ENCODE data around the gene VTI1A.

VTI1A gene

DNA sequence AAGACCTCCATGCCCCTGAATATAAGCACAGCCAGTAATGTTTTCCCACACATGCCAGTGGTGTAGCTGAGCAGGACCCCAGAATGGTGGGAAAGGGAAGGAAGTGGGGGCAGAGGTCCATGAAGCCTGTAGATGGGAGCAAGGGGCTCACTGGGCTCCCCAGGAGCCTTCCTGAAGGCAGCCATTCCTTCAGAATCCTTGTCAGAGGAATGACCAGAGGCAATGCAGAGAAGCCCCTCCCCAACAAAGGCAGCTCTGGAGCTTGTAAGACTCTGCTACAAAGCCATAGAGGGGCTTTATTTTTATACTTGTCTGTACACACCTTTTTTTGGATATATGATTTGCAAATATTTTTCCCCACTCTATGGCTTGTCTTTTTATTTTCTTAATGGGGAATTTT lies 338.1 kb downstream of the VTI1A start:
- no peak for DNase-seq (ENCODE audit: low read depth)

DNA sequence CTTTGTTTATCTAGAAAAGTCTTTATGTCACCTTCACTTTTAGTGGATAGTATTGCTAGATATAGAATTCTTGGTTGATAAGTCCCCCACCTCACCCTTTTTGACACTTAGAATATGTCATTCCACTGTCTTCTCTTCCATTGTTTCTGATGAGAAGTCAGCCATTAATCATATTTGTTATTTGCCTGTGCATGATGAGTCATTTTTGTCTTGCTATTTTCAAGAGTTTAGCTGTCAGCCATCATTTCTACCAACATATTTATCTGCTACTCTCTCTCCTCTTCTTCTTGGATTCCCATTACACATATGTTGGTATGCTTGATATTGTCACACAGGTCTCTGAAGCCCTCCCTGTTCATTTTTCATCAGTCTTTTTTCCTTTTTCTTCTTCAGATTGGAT lies 342.2 kb downstream of the VTI1A start:
- DNase-seq (ENCODE audit: low read depth), result no peak

DNA sequence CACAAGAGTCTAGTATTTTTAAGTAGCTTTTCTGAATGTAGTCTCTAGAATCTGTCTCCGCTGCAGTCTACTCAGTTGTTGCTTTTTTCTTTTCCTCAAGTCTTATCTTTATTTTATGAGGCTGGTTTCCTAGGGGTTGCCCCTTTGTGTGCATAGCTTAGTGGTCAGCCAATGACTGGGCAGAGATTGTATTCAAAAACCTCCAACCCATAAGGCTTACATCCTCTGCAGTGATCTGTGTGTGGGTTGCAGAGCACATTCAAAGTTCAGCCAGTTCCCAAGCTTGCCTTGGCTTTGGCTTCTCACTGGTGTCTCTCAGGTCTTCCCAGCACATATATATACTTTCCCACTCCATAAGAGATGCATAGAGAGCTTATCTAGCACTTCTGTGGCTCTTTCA lies 343.0 kb downstream of the VTI1A start:
- DNase-seq (ENCODE audit: low read depth), result no peak

DNA sequence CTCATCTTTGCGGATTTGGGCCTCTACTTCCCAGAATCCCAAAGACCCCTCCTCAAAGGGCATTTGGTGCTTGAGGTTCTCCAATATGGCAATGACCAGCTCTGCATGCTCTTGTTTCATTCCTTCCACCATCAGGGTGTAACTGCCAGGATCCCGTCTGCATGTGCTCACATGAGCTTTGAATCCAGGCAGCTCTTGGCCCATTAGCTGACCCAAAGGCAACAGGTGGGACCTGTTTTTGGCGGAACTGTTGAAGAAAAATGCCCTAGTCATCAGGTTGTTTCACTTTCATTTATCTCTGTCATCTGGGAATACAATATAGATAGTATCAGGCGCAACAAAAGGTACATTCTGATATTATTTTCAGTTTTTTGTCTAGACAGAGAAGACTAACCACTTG lies 343.9 kb downstream of the VTI1A start:
- DNase-seq (ENCODE audit: low read depth), result no peak

DNA sequence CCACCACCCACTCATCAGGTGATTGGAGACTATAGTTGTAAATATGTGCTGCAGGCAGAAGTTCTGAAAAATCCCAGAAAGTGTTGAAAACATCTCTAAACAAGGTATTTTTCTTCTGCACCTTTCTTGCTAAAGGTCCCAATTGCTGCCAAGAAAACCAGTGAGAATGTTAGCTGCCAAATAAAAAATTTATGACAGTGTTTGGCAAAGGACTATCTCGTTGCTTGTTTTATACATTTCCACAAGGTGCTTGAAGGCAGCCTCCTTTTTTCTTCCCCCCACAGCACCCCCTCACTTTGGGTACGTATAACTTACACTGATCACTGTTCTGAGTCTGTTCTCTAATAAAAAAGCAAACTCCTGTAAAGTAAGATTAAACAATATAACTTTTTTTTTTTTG lies 344.4 kb downstream of the VTI1A start:
- DNase-seq (ENCODE audit: low read depth), result no peak

DNA sequence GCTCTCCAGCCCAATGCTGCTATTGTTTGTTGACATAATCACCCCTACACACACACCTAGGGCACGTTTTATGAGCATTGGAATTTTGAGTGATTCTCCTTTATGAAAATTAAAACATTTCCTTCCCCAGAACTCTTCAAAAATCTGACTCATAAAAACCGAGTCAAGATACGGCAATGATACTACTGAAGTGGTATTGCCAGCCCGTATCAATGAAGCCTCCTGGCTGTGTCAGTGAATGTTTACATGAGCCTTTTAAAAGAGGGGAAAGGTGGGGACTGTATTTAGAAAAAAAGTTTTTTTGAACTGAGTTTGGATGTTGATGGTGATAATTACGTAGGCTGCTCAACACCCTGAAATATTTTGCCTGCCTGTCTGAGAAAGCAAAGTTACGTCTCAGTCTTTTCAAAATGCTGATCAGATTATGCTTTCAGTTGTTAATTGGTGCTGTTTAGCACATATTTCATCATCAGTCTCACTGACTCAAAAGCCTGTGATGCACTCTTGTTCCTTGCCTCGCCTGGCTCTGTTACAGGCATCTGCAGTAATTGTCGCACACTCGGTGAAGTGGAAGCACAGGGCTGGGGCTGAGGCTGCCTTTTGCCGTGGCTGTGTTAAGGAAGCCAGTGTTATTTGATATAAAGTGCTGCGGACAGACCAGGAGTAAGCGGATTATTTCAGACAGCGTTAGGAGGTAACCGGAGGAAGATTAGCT lies 345.6 kb downstream of the VTI1A start:
- DNase-seq (ENCODE audit: low read depth), result no peak

DNA sequence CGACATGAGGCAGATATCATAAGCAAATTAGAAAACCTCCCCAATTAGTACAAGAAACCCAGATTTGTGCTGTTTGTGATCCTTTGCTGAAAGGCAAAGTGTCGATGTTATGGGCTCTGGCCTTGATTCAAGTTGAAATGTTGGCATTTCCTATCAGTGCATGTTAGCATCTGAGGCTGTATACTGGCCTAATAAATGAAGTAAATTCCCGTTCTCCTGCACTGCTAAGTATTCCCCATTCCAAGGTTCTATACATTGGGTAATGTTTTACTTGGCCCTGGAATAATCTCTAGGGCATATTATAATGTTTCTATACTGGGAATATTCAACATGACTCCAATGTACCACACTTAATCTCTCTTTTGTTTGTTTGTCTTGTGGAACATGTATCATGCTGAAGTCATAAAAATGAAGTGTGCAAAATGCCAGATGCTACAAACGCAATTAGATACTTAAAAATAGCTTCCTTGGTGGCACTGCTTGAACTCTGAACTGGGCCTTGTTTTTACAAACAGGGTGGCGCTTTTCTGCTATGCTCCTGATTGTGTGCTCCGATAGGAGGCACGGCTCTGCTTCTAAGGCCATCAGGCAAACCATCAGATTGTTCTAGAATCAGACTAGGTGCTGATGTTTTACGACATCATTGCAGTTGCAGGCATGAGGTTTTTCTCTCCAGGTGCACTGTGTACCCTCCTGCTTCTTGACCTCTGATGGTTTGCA lies 346.3 kb downstream of the VTI1A start:
- DNase-seq (ENCODE audit: low read depth), result no peak

DNA sequence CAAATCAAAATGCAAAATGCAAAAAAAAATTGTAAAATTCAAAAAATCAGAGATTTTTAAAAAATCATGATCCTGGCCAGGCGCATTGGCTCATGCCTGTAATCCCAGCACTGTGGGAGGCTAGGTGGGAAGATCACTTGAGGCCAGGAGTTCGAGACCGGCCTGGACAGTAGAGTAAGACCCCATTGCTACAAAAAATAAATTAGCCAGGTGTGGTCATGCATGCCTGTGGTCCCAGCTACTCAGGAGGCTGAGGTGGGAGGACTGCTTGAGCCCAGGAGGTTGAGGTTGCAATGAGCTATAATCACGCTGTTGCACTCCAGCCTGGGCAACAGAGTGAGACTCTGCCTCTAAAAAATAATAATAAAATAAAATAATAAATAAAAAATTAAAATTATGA lies 347.2 kb downstream of the VTI1A start:
- DNase-seq (ENCODE audit: low read depth), result no peak

DNA sequence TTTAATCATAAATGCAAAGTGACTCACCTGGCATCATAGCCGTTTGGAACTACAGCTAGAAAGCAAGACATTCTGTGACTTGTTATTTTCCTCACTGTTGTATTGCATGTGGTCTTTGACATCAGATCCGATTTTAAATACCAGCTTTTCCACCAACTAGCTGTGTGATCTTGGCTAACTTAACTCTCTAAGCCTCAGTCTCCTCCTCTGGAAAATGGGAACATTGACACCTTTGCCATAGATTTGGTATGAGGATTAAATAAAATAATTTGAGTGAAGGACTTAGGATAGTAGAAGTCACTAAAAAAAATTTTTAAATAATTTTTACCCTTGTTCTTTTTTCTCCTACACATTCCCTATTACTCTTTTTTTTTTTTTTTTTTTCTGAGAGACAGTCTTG lies 348.1 kb downstream of the VTI1A start:
- no peak for DNase-seq (ENCODE audit: low read depth)

DNA sequence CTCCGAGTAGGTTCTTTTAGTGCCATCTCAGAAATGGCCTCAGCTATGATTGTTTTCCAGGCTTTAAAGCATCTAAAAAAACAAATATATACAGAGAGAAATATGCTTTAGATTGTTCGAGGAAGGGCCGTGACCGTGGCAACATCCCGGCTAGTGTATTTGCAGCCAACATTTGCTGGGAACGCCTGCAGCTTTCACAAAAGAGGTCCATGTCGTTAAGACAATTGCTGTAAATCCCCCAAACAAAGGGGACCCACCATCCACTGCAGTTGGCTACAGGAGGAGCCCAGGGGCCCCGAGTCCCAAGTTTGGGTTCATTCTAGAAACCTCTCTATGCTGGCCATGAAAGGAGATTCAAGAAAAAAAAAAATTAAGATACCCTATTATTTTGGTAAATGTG lies 350.2 kb downstream of the VTI1A start:
- no peak for DNase-seq (ENCODE audit: low read depth)

DNA sequence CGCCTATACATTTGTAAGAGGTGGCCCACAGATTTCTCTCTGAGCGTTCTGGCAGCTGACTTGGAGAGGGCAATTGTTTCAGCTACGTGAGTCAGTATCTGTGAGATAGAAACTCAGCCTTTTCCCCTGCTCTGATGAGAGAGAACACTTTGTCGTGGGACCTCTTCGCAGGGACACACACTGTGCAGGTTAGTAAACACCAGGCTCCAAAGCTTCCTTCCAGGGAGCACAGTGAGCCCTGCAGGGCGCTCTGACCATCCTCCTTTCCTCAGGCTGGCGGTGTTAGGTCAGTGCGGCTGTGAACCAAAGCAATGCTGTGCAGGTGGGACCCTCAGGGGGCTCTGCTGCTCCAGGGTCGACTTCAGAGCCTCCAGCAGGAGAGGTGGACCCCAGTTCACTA lies 350.8 kb downstream of the VTI1A start:
- DNase-seq (ENCODE audit: low read depth), result no peak

DNA sequence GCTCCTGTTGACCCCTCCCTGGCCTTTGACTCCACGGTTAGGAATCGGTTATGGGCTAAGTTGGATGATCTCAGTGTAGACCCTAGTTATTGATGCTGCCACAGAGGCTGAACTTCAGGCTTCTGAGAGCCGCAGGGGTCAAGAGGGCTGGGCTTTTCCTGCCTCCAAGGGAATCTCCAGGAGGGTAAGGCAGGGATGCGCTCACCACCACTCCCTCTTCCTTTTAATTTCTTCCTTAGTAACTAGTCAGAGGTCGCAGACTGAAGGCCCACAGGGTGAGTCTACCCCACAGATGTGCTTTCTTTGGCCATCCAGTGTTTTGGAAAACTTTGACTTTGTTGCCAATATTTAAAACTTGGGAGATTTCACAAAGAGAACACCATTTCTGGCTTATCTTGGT lies 352.0 kb downstream of the VTI1A start:
- DNase-seq (ENCODE audit: low read depth), result no peak

DNA sequence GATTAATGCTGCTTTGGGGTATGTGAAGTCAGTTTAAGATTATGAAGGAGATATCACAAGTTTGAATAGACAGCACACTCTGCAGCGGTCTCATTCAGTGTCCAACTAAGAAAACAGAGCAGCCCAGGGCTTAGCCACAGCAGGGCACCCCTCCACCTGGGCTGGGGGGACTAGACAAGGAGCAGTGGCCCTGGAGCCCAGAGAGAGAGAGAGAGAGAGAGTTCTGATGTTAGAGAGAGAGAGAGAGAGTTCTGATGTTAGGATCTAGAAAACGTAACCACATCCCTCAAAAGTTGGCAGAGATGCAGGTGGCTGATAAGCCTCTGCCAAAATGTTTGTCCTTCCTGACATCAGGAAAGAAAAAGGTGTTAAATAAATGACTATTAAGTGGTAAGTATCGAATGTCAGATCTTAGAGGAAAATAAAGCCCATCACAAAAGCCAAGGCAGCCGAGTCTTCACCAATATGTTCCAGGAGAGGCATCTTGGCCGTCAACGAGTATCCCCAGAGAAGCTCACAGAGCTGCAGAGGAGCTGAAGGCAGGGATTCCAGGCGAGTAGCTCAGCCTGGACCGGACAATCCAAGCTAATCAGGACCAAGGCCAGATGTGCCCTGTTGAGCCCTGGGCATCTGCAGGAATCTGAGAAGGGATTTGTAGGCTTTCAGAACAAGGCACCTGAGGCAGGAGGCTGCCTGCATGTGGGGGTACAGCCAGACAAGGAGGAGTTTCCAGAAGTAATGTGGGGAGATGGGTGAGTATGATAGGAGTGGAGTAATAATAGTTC lies 352.9 kb downstream of the VTI1A start:
- DNase-seq (ENCODE audit: low read depth), result no peak

DNA sequence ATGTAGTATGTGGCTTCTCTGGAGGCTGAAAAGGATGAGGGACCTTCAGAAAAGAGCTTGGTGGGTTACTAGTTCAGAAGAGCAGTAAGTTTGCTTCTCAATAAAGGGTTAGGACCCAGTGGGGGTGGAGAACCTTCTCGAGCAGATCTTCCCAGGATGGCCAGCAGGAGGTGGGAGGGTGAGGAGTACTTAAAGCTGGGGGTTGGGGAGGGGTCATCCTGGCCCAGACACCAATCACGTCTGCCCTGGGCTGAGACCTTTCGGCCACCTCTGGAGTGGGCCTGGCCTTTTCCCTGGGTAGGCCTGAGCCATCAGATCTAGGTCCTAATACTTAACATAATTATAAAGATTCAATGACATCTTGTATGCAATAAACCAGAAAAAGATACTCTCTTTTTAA lies 354.0 kb downstream of the VTI1A start:
- no peak for DNase-seq (ENCODE audit: low read depth)

DNA sequence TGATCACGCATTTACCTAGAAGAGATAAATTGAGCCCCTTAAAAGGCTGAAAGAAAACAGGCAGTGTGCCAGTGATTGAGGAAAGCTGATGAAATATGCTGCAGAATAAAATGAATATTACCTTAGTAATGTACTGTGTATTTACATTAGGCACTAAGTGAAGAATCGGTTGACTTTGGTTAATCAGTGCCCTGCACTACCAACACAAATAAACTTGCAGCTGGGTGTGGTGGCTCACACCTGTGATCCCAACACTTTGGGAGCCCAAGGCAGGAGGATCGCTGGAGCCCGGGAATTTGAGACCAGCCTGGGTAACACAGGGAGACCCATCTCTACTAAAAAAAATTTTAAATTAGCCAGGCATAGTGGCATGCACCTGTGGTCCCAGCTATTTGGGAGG lies 354.7 kb downstream of the VTI1A start:
- no peak for DNase-seq (ENCODE audit: low read depth)

DNA sequence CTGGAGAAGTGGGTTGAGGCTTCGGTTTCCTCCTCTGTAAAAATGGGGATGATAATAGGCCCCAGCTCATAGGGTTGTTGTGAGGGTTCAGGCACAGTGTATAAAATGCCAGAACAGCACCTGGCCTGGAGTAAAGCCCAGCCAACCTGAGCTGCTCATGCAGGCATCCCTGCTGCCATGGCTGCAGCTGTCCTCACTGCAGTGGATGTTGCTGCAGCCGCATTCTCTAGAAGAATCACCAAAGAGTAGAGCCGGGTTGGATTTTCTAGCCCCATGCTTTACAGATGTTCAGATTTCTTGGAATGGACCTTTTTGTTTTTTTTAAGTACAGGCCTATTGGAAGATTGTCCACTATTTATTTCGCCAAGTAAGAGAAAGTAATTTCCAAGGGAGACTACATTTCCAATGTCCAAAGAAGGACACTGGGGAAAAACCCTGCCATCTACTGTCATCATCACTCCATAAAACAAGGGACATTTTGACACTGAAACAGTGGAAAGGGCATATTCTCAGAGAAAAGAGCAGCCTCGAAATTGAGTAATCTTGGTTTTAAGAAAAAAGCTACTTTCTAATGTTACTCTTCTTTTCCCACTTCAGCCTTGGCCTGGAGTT lies 355.5 kb downstream of the VTI1A start:
- DNase-seq (ENCODE audit: low read depth), result no peak

DNA sequence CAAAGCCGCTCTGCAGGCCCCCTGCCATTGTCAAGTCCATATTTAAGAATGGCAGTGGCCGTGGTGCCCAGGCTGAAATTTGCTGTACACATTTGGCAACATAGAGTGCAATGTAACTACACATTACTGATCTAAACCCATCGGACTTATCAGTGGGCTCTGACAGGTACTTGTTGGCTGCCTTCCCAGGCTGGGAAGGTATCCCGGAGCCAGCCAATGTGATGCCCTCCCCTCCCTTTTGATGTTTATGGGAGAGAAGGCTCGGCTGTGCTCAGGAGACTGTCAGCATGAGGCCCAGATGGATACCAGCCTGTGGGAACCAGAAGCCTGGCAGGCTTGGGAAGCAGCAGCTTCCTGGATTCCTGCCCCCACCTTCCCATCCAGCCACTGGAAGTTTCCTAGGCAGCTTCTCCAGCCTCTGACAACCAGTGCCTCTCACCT lies 357.0 kb downstream of the VTI1A start:
- no peak for DNase-seq (ENCODE audit: low read depth)

DNA sequence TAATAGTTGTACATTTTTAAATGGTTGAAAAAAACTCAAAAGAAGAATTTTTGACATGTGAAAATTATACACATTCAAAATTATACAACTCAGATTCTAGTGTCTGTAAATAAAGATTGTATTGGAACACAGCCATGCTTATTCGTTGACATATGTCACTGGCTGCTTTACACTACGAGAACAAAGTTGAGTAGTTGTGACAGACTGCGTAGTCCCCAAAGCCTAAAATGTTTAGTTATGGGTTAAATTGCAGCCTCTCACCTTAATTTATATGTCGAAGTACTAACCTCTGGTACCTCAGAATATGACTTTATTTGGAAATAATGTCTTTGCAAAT lies 358.2 kb downstream of the VTI1A start:
- no peak for DNase-seq (ENCODE audit: low read depth)

DNA sequence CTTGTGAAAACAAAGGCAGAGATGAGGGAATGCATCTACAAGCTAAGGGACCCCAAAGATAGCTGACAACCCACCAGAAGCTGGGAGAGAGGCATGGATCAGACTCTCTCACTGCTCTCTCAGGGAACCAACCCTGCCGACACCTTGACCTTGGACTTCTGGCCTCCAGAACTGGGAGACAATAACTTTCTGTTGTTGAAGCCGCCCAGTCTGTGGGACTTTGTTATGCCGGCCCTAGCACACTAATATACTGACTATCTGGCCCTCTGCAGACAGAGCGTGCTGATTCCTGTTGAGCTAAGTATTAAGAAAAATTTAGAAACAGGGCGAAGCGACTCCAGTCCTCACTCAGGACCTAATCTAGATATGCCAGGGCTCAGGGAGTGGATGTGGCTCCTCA lies 358.7 kb downstream of the VTI1A start:
- no peak for DNase-seq (ENCODE audit: low read depth)

DNA sequence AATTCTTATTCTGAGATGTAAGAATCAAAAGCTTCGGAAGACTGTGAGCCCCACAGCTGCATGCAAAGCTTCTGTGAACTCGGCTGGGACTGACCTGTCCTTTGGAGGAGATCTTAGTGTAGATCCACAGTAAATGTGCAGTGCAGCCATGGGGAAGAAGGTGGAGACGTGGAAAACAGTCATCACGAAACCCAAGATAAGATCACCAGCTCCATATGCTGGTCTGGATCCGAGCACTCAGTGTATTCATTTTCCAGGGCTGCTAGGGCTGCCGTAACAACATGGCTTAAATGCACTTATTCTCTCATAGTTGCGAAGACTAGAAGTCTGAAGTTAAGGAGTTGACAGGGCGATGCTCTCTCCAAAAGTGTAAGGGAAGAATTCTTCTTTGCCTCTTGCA lies 360.0 kb downstream of the VTI1A start:
- no peak for DNase-seq (ENCODE audit: low read depth)

DNA sequence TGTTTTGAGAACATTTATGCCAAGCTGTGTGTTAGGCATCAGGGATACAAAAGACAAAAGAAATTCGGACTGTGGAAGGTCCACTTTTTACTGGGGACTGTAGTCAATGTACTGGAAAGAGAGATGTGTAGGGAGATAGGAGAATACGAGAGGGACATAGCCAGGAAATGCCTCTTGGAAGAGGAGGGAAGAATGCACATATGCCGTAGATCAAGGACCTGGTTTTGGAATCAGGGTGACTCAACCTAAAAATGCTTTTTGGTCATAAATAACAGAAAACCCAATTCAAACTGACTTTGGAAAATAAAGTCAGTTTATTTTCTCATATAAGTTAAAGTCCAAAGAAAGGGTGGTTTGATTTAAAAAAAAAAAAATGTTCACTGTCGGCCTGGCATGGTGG lies 362.7 kb downstream of the VTI1A start:
- no peak for DNase-seq (ENCODE audit: low read depth)

DNA sequence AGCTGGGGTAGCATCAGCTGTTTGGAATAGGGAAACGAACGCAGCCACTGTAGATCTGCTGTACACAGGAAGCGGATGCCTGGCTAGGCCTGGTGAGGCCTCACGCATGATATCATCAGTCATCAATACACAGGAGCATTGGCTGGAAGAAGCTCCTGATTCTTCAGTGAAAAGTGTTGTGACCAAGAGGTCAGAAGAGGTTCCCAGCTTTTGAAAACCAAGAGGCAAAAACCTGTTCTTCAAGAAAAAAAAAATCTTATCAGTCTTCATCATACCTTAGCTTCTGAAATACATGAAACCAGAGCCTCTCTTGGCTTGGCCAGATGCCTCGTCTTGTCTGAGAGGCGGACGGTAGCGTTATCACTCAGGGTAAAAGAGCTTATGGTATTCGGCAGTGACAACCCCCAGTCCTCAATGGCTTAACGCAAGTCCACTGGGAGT lies 363.7 kb downstream of the VTI1A start:
- DNase-seq (ENCODE audit: low read depth), result no peak
